HG02678 (cell line): ENCODE results near the gene PRPF19.

Source experiments
- ATAC-seq: cut with Tn5 transposase; IDR thresholded peaks from one replicate; pipeline ENCODE4 v1.9.1; 2021; ENCODE audit warnings: mild to moderate bottlenecking, moderate library complexity; ENCODE audit not compliant: unreplicated experiment

PRPF19 gene

GRCh38 chr11:60845338-60845737 is 61.0 kb downstream of the PRPF19 start:
- no peak for ATAC-seq

GRCh38 chr11:60844870-60845221 is 61.5 kb downstream of the PRPF19 start:
- ATAC-seq, result no peak

- ATAC-seq, result no peak
Observed at GRCh38 chr11:60844045-60844869, 62.1 kb downstream of the PRPF19 start.

- no peak for ATAC-seq
Observed at GRCh38 chr11:60842668-60843600, 63.5 kb downstream of the PRPF19 start.

GRCh38 chr11:60841797-60842667 is 64.4 kb downstream of the PRPF19 start, which contains the start of gene CCDC86:
TSS of gene CCDC86 (plus strand) at chr11:60842113. CDS start at chr11:60842125, 12 bp downstream.
- peak; percentile 85 for ATAC-seq
